NCI-H187 treated with DMSO at 0.1 percent for 48 hours (cell line): ENCODE data around the gene SSNA1.

Experiments used
- DNase-seq: peaks from one replicate; lab custom pipeline; 2025; lab: John Stamatoyannopoulos, UW

SSNA1 gene

DNA sequence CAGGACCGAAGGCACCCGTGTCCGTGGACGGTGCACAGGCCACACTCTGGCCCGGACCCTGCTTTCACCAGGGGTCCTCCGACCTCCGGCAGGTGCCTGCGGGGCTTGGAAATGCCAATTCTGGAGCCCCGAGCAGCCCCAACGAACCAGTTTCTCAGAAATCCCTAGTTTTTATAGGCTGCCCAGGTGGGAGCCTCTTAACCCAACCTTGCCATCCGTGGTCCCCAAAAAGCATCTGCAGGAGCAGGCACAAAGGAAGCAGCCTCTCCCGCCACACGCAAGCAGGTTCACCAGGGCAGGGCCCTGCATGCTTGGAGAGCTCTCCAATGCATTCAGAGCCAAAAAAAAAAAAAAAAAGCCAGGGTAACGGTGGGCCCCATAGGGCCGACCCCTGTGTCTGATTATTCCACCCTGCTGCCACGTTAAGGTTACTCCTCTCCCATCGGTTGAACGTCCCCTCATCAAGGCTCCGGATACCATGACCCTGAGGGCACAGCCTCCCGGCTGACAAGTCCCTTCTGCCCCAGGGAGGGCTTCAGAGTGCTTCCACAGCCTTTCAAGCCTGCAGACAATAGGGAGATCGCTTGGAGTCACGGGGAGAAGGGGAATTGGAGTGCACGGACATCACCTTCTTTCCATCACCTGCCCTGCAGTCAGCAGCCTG lies 12.9 kb downstream of the SSNA1 start:
- no peak for DNase-seq

DNA sequence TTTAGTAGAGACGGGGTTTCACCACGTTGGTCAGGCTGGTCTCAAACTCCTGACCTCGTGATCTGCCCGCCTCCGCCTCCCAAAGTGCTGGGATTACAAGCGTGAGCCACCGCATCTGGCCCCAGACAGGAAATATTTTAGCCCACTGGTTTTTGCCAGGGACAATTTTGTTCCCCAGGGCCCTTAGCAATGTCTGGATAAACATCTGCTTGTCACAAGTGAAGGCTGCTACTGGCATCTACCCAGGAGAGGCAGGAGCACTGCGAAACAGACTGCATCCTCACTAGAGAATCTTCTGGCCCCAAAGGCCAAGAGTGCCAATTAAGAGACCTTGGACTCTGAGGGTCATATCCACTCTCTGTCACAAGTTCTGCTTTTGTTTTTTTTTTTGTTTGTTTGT lies 14.5 kb downstream of the SSNA1 start:
- no peak for DNase-seq

DNA sequence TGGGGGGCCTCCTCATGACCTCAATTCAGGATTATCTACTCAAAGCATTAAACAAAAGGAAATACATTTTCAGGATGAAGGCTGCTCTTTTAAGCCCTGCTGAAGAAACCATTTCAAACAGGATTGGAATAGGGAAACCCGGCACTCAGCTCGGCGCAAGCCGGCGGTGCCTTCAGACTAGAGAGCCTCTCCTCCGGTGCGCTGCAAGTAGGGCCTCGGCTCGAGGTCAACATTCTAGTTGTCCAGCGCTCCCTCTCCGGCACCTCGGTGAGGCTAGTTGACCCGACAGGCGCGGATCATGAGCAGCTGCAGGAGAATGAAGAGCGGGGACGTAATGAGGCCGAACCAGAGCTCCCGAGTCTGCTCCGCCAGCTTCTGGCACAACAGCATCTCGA lies 16.3 kb downstream of the SSNA1 start:
- no peak for DNase-seq

DNA sequence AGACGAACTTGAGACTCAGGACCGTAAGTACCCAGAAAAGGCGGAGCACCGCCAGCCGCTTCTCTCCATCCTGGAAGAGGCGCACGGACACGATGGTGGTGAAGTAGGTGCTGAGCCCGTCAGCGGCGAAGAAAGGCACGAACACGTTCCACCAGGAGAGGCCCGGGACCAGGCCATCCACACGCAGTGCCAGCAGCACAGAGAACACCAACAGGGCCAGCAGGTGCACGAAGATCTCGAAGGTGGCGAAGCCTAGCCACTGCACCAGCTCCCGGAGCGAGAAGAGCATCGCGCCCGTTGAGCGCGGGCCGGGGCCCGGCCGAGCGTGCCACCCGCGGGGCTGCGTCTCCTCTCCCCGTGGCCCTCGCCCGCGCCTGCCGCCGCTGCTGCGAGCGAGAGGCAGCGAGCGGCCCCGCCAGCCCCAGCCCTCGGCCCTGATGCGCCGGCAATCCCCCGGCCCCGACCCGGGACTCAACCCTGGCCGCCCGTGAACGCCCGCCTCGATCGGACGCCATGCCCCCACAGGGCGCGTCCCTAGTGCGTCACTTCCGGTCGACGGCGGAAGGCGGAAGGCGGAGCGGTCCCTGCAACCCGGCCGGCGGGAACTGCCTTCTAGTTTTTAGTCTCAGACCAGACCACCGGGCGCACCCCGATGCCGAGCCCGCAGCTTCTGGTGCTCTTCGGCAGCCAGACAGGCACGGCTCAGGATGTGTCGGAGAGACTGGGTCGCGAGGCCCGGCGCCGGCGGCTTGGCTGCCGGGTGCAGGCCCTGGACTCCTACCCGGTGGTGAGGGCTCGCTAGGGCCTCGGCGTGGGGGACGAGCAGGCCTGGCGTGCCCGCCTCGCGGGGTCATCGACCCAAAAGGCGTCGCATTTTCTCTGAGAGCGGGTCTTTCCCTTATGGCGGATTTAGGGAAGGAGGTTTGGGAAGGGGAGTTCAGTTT lies 16.9 kb downstream of the SSNA1 start, which contains the start of the genes NDOR1 and TMEM203:
TSS of gene NDOR1 (plus strand) at position 575 of the 944 bp plus-strand sequence. CDS start at position 653, 78 bp downstream.
TSS of gene TMEM203 (minus strand) at position 523 of the 944 bp plus-strand sequence. CDS start at position 289, 234 bp downstream.
- DNase-seq = no peak

DNA sequence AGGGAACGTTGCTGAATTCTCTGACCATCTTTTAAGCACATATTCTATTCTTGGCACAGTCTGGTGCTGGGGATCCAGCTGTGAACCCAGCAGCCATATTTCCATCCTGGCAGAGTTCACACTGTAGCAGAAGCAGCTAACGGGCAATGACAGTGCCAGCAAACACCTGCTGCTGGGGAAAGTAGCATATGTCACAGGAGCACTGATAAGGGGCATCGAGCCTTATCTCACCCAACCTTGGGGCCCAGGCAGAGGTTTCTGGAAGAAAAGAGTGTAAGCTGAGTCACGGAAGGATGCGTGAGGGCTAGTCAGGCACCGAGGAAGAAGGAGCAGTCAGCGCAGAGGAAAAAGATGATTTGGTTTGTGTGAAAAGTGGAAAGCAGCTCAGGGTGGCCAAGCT lies 18.1 kb downstream of the SSNA1 start:
- no peak for DNase-seq

DNA sequence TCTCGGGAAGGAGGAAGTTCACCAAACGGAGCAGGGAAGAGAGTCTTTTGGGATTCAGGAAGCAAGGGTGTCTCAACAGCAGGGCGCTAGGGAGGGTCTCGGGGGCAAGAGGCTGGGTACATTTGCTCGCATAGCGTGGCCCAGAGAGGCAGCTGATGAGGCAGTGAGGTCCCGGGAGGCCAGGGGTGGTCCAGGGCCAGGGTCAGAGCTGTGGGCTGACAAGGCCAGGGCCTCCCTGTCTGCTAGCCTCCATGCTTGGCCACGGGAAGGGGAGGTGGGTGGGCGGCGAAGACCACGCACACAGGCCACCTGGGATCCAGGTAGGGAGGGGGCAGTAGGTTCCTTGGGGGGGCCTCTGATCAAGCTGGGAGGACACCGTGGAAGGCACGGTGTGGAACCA lies 23.1 kb downstream of the SSNA1 start:
- DNase-seq = no peak

DNA sequence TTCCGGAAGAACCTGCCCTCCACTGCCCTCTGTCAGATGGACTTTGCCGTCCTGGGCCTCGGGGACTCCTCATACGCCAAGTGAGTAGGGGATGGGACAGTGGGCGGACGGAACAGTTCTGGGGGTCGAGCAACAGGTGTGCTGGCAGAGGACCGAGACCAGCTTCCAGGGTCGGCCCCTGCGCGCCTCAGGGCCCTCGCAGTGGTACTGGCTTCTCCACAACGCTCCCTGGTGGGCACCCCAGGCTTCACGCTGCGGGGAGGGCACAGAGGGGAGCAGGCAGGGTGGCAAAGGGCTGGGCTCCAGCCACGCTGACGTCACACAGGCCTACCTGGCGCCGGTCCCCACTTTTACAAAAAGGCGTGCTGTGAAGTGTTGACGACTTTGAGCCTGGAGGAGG lies 24.0 kb downstream of the SSNA1 start:
- DNase-seq = no peak

DNA sequence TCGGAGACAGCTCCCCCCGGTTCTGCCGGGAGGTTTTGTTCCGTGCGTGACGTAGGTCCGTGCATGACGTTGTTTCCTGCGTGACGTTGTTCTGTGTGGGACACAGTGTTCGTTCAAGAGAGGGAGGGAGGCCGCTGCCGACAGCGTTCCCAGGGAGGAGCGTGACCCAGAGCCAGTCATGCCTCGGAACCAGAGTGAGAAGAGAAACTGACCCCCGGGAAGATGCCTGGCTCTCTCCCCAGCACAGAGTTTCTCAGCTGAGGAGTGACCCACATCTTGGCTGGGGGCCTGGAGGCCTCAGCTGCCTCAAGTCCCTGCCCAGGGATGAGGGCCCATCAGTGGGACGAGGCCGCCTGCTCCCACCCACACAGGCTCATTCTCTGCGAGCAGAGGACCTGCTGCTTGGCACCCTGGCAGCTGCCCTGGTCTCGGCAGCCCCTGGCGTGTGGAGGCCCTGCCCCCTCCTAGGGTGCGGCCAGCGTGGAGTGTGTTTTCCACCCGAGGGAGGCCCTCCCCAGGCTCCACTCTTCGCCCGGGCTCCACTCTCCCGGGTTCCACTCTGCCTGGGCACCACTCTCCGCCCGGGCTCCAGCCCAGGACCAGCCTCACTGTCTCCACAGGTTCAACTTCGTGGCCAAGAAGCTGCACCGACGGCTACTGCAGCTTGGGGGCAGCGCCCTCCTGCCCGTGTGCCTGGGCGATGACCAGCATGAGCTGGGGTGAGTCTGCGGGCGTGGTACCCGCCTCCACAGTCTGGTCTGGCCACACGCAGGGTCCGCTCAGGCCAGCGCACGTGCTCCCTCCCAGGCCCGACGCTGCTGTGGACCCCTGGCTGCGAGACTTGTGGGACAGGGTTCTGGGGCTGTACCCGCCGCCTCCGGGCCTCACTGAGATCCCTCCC lies 24.9 kb downstream of the SSNA1 start:
- DNase-seq = no peak

DNA sequence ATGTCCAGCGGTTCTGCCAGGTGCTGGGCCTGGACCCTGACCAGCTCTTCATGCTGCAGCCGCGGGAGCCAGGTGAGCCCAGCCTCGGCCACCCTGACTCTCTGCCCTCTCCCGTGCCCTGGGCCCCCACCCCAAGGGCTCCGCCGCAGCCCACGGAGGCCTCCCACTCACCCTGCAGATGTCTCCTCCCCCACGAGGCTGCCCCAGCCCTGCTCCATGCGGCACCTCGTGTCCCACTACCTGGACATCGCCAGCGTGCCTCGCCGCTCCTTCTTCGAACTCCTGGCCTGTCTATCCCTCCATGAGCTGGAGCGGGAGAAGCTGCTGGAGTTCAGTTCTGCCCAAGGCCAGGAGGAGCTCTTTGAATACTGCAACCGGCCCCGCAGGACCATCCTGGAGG lies 26.1 kb downstream of the SSNA1 start:
- DNase-seq = no peak

DNA sequence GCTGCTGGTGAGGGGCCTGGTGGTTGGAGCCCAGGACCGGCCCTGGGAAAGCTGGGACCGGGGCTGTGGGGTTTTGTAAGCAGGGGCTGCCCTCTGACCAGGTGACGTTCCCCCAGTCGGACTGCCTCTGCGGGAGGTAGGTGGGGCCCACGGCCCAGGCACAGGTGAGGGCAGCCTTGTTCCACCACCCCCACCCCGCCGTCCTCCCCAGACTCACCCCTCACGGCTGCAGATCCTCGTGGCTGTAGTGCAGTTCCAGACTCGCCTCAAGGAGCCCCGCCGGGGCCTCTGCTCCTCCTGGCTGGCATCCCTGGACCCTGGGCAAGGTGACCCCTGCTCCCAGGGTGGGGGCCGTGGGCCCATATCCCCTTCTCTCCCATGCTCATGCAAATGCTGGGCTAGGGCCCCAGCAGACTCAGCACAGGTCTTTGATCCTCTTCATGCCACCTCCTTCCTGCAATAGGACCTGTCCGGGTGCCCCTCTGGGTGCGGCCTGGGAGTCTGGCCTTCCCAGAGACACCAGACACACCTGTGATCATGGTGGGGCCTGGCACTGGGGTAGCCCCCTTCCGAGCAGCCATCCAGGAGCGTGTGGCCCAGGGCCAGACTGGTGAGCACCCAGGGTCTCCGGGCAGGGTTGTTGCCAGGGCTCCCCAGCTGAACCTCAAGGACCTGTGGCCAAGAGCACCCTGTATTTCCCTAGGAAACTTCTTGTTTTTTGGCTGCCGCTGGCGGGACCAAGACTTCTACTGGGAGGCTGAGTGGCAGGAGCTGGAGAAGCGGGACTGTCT lies 26.9 kb downstream of the SSNA1 start:
- DNase-seq = no peak

DNA sequence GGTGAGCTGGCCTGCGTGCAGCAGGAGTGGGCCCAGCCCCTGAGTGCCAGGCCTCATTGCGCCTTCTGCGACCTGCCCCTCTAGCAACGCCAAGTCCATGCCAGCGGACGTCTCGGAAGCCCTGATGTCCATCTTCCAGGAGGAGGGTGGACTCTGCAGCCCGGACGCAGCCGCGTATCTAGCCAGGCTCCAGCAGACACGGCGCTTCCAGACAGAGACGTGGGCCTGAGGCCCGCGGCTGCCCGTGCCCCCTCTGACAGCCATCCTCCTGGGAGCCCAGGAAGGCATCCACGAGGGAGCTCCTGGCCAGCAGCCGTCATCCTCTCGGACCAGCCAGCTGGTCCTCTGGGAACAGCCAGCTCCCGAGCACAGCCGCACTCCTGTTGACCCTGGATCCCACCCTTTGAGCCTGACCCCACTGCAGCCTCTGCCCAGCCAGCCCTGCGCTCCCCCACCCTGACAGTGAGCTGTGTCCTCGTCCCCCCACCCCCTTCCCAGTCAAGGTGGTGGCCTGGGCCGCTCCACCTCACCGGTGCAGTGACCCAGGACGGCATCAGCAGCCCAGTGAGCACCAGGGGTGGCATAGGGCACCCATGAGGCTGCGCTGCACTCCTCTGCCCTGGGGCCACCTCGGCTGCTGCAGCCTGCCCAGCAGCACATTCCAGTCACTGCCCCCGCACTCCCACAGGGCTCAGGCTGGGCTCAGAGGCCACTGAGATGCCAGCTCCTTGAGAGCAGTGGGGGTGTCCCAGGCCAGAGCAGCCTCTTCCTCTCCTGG lies 27.9 kb downstream of the SSNA1 start:
- DNase-seq = no peak

DNA sequence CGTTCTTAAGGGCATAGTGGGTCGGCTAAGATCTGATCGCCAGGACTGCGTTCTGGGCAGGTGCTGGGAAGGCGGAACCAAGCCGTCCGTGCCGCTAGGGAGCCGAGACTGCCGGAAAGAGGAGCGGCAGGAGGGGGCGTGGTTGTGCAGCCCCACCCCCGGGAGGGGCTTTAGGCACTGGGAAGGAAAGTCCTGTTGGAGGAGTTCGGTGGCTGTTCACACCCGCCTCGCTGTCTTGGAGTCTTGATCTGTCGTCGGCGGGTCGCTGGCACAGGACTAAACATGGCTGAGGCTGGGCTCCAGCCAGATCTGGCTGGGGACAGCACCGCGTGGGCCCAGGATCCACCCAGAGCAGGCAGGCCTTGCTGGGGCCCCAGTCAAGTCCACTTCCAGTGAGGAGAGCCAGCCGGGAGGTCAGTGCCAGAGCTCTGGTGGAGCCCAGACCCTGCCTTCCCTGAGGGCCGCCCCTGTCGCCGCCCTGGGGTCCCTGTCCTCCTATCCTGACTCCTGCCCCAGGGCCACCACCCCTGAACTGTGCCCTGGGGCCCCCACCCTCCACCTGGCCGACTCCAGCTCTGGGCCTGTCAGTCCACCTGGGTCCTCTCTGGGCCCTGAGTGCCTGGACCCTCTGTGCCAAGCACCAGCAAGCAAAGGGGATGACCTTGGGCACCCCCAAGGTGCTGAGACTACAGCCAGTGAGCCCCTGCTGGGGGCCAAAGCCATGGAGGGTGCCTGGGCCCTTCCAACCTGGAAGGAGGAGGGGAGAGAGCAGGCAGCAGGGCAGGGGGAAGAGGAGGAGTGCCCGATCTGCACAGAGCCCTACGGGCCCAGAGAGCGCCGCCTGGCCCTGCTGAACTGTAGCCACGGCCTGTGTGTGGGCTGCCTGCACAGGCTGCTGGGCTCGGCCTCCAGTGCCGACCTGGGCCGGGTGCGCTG lies 29.1 kb downstream of the SSNA1 start:
- DNase-seq = no peak

DNA sequence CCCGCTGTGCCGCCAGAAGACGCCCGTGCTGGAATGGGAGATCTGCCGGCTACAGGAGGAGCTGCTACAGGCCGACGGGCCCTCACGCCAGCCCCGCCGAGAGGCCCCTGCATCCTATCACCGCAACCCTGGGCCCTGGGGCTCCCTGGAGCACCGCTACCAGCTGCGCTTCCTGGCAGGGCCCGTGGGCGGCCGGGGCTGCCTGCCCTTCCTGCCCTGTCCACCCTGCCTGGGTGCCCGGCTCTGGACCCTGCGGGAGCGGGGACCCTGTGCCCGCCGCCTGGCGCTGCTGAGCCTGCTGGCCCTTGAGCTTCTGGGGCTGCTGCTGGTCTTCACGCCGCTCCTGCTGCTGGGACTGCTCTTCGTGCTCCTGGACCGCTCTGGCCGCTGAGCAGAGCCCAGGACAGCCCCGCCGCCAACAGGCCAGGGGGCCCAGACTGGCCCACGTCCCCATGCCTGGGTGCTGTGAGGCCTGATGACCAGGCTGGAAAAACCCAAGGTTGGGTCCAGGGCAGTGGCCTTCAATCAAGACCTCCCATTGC lies 29.8 kb downstream of the SSNA1 start:
- DNase-seq = no peak

DNA sequence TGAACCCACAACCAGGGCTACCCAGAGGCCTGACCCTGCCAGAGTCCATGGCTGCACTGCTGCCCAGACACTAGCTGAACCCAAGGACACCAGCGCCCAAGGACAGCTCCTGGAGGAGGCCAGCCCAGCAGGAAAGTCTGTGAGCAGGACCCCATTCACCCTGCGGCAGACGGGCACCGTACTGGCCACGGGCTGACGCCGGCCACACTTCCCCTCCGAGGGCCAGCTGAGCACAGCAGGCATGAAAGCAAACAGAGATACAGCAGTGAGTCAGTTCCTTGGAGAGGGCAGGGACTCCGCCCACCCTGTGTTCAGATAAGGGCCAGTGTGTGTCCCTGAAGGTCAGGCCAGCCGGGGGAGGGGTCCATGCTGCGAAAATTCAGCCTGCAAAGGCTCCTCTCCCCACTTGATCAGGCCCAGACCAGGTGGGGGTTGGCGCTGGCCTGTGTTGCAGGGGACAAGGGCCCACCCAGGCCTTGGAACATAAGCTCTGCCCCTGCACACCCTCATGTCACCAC lies 30.3 kb downstream of the SSNA1 start:
- no peak for DNase-seq

DNA sequence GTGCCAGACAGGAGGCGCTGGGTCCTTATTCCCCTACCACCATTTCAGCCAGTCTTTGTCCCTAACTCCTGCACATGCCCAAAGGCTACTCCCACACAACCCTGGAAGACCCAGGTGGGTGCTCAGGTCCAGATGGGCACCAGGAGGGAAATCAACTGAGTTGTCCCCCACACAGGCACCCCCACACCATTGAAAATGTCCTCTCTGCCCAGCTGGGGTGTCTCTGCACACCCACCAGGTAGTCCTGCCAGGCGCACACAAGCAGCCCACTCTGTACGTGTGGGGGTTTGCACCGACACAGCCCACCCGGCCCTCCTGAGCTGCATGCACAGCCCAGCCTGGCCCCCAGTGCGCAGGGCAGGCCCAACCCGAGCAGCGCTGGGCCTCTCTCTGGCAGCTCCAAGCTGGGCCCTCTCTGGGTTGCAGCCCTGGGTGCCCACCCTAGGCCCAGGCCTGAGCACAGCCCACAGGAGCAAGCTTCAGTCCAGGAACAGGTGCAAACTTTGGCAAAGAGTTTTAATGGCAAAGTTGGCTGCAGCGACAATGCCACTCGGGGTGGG lies 31.4 kb downstream of the SSNA1 start:
- DNase-seq = no peak

DNA sequence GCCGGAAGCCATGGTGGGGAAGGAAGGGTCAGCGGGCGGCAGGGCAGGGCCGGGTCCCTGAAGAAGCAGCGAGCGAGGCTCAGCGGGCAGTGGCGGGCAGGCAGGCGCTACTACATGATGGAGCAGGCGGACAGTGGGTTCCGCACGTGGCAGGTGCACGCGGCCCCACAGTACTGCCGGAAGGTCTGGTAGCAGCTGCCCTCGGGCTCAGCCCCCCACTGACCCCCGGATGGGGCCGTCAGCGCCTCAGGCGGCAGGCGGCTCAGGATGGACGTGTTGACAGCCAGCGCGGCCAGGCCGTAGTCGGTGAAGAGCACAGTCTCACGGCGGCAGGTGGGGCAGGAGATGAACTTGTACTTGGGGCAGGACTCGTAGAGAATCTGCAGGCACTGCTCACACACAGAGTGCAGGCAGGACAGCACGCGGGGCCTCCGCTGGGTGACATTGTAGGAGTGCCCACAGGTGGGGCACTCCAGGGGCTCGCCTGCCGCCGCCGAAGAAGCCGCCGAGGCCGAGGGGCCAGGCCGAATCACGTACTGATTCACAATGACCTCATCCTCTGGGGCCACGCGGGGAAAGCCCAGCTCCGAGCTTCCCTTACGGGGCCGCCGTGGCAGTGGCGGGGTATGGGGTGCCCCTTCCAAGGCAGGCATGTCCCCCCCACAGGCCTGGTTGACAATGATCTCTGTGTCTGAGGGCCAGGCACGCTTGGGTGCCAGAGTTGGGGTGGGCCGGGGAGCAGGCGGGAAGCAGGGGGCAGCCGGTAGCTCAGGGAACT lies 32.0 kb downstream of the SSNA1 start:
- no peak for DNase-seq

DNA sequence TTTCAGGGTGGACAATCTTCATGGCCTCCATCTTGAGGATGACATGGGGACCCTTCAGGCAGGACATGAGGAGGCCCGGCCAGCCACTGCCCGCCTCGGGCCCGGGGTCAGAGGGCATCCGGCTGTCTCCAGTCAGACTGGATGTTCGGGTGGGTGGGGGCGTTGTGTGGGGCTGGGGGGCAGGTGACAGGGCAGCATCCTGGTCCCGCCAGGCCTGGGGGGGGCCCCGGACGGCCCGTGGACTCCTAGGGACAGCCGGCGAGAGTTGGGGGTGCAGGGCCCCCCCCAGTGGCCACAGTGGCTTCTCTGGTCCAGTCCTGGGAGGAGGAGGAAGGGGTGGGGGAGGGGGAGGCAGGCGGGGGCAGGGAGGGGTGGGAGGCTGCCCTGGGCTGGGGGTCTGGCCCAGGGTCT lies 32.6 kb downstream of the SSNA1 start:
- no peak for DNase-seq
